Activated CD8-positive, alpha-beta memory T cell treated with anti-CD3 and anti-CD28 coated beads for 1 hour (primary cell): ENCODE results near the gene PPP2R3C.
"Not testable (repeated sequence)": the region's sequence is repeated elsewhere in the genome, so short reads cannot be mapped to it uniquely, and the experiment has no call there.

Experiments
- DNase-seq, 2 donors: peaks; one replicate each; pipeline ENCODE4 v3.0.0-alpha.2; 2020; ENCODE audit warnings: low read depth in 1 of 2; ENCODE audit errors: extremely low read depth in 1 of 2

The PPP2R3C gene

DNA sequence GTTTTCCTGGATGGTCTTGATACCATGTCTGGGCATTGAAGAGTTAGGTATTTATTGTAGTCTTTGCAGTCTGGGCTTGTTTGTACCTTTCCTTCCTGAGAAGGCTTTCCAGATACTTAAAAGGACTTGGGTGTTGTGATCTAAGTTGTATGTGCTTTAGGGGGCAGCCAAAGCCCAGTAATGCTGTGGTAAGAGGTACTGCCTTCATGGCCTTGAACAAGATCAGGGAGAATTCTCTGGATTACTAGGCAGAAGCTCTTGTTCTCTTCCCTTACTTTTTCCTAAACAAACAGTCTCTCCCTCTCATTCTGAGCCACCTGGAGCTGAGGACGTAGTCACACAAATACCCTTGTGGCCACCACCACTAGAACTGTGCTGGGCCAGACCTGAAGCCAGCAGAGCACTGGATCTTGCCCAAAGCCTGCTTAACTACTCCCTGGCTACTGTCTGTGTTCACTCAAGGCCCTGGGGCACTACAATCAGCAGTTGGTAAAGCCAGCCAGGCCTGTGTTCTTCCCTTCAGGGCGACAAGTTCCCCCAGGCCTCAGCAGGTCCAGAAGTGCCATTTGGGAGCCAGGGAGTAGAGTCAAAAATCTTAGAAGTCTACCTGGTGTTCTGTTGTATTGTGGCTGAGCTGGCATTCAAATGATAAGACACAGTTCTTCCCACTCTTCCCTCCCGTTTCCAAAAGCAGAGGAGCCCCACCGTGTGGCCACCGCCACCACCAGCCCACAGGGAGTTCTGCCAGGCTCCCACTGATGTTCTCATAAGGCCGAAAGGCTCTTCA lies 11.9 kb upstream of the PPP2R3C start:
- DNase-seq, result no peak

DNA sequence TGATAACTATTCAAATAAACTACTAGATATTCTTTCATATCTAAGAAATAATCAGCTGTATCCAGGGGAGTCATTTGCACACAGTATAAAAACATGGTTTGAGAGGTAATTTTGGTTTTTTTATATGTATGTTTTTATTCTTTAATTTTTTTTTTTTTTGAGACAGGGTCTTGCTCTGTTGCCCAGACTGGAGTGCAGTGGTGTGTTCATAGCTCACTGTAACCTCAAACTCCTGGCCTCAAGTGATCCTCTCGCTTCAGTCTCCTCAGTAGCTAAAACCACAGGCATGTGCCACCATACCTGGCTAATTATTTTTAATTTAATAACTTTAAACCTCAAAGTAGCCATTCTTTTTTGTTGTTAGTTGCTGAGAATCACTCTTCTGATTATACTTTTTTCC lies 2.3 kb upstream of the PPP2R3C start:
- DNase-seq, result no peak

DNA sequence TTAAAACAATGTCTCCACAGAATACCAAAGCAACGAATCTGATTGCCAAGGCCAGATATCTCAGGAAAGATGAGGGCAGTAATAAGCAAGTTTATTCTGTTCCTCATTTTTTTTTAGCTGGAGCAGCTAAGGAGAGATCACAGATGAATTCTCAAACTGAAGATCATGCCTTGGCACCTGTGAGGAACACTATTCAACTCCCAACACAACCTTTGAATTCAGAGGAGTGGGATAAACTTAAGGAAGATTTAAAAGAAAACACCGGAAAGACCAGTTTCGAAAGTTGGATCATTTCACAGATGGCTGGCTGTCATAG lies 1.6 kb upstream of the PPP2R3C start:
- DNase-seq, result no peak

DNA sequence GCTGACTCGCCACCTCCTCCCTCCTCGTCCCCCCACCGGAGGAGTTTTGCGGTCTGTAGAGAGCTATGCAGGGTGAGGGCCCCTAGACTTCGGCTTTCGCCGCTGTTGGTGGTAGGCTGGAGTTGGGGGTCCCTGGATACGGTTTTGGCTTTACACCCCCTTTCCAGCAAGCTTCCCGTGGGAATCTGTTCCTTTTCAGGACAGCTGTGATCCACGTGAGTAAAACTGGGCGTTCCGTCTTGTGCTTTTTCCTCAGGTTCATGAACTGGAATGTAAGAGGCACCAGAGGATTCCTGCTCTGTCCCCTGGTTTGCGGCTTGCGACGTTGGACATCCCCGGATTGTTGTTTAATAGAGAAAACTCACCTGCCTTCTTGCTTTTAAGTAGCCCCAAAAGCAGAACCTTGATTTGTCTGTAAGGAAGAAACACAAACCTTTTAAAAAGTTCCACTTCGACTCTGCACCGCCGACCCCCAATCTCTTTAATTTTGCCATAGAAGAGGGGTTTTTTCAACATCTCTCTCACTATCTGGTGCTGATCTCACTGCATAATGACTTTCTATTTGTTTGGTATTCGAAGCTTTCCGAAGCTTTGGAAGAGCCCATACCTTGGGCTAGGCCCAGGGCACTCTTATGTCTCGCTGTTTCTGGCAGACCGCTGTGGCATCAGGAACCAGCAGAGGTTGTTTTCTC lies 1.1 kb upstream of the PPP2R3C start:
- no peak for DNase-seq

DNA sequence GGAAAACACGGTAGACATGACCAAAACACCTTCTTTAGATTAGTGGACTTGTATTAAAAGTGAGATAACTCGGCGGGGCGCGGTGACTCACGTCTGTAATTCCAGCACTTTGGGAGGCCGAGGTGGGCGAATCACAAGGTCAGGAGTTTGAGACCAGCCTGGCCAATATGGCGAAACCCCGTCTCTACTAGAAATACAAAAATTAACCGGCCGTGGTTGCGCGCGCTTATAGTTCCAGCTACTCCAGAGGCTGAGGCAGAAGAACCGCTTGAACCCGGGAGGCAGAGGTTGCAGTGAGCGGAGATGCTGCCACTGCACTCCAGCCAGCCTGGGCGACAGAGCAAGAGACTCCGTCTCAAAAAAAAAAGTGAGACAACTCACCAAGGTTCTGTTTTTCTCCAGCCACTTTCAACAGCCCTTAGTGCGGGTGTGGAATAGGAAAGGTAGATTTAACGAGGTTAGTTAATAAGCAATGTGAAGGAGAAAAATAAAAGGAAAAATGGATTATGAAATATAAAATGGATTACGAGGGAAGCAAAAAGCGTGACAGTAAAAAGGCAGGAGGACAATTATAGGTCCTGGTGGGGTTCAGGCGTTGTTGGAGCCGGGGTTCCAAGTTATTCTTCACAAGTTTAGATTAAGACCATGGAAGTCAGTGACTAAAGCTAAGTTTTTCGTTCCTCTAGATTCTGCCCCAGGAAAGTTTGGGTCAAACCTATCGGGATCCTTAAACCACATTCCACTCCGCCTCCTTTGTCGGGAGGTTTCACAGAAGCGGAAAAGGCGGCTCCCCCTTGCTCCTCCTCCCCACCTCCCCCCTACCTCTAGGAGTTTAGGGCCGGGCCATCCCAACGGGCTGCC lies 534 bp downstream of the PPP2R3C start:
- DNase-seq, result no peak

DNA sequence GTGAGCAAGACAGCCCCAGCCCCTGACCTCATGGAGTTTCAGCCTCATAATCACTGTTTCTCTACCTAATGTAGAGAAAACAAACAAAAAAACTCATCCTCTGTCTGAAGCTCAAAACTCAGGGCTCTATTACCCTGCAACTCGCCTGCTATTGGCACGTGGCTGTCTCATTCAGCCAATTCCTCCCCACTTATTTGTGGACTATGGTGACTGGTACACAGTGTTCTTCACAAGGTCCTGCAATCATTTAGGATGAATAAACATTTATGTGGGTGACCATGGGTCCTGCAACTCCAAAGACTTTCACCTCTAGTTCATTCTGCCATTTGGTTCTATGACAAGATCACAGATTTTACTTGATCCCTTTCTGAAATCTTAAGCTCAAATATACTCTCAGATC lies 4.7 kb downstream of the PPP2R3C start:
- no peak for DNase-seq

DNA sequence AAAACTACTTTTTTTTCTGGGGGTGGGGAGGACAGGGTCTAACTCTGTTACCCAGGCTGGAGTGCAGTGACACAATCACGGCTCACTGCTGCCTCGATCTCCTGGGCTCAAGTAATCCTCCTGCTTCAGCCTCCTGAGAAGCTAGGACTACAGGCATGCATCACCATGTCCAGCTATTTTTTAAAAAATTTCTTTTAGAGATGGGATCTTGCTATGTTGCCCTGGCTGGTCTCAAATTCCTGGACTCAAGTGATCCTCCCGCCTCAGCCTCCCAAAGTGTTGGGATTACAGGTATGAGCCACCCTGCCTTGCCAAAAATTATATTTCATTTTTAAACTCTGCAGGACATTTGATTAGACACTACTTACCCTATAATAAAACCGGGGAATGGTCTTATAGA lies 5.5 kb downstream of the PPP2R3C start:
- no peak for DNase-seq

DNA sequence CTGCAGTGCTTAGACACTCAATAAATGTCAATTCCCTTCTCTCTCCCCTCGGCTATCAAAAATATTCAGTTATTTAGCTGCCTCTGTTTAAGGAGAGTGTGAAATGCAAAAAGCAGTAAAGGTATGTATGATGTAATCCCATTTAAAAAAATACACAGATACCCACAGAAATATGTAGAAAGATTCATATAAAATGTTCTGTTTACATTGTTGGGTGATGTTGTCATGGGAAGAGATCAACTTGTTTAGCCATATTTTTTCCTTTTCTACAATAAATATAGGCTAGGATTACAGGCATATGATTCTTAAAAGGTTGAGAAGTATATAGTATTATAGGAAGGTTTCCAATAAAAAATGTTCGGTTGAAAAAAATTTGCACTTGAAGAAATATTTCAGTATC lies 7.8 kb downstream of the PPP2R3C start:
- DNase-seq, result no peak

DNA sequence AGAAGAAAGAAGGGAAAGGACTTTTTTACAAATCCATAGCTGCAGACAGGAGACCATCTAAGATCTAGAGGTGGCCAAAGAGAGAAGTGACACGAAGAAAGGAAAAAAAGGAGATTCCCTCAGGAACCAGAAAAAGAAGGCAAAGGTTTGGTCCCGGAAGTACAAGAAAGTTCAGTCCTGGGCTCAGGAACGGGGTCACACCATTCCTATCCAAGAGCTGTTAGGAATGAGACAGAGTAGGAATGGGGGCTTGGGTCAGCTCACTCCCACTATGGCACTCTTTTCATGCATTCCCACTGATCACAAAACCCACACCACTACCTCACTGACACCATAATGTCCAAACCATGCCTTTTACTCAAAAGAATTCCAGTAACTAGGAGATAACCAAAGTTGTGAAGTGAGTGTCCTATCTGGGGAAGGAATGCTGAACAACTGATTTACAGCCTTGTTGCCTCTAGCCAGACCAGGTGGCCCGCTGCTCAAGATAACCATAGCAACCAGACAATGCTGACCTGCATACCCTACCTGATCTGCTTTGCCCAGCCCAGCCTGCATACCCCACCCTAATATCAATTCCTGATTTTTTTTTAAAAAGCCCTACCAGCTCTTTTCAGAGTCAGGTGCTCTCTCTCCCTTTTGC lies 8.4 kb downstream of the PPP2R3C start:
- DNase-seq, result no peak

DNA sequence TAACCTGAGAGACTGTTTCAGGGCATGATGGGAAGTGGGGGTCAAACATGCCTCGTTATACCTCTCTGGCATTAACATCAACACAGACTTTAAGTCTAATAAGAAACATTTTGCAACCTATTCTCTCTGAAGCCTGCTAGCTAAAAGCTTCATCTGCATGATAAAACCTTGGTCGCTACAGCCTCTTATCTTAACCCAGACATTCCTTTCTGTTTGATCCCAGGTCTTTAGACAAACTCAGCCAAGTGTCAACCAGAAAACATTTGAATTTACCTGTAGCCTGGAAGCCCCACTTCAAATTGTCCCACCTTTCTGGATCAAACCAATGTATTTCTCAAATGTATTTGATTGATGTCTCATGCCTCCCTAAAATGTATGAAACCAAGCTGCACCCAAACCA lies 9.1 kb downstream of the PPP2R3C start:
- no peak for DNase-seq

DNA sequence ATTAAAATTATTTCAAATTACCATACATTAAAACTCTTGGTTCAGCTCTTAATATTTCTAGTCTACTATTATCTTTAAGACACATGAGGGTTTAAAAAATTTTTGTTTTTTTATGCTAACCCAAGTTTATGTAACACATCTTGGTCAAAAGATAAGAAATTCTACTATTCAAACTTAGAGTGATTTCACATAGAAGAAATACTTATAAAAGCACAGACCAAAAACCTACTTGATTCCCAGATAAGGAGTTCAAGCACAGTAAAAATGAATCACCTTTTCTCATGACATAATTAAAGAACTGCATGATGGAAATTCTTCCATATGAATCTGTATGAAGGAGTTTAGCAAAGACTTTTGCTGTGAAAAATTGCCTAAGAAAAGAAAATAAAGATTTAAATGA lies 13.9 kb downstream of the PPP2R3C start:
- DNase-seq, result no peak

DNA sequence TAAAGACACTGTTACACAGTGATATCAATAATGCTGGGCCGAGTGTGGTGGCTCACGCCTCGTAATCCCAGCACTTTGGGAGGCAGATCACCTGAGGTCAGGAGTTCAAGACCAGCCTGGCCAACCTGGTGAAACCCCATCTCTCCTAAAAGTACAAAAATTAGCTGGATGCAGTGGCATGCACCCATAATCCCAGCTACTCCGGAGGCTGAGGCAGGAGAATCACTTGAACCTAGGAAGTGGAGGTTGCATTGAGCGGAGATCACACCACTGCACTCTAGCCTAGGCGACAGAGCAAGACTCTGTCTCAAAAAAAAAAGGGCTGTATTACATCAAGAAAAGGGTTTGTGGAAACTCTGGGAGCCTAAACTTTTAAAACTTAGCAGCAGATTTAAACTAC lies 27.1 kb downstream of the PPP2R3C start:
- DNase-seq, result not testable (repeated sequence)

DNA sequence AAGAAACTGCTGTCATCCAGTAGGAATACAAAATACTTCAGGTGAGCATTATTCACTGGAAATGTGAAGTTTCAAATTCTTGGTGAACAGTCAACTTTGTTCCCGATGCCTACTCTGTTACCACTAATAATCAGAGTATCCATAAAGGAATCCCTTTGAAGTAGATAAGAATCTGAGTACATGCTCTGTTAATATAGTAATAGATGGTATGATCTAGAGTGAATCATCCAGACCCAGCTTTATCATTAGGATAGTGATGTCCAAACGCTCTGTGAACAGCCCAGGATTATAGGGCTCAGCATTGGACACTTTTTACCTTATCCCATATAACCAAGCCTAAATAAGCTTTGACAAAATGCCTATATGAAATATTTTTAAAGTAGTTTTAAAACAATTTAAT lies 33.3 kb downstream of the PPP2R3C start:
- no peak for DNase-seq

DNA sequence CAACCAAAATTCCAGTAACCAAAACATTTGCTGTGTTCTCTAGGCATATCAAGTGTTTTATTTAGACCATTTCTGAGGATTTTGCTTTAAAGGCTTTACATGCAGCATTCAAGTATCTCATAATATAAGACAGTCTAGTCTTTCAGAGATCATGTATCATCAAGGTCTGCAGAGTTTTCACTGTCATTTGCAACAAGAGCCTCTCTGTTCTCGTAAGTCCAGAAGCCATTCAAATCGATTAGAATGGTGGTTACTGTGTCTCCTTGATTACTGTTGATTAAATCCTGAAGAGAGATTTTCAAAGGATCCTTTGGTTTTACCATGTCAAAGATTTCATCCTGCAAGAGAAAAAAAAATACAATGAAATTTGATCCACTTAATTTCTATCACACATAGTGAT lies 36.3 kb downstream of the PPP2R3C start:
- no peak for DNase-seq

DNA sequence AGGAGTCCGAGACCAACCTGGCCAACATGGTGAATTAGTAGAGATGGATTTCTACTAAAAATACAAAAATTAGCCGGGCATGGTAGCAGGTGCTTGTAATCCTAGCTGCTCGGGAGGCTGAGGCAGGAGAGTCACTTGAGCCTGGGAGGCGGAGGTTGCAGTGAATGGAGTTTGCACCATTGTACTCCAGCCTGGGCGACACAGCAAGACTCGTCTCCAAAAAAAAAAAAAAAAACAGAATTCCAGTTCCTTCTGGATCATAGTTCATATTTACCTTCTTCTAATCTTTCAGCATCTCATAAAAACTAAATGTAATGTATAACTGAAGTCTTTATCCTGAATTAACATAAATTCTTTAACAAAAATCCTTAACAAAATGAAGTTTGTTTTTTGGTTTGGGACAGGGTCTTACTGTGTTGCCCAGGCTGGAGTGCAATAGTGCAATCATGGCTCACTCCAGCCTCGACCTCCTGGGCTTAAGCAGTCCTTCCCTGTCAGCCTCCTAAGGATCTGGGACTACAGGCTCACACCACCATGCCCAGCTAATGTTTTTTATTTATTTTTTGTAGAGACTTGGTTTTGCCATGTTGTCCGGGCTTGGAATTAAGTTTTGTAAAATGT lies 38.1 kb downstream of the PPP2R3C start:
- DNase-seq, result no peak

DNA sequence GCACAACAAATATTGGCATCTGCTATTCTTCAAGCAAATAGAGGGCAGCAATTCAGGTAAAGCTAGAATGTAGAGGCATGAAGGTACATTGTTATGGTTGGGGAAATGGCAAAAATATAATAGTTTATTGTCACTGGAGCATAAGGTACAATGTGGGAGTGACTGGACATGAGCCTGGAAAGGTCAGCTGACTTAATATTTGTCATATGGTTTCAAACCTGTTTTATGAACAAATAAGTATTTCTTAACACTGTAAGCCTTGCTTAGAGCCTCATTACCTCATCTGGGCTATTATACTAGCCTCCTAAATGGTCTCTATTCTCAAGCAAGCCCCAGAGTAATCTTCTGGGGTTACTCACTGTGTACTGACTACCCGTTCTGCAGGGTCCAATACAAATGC lies 42.0 kb downstream of the PPP2R3C start:
- no peak for DNase-seq

DNA sequence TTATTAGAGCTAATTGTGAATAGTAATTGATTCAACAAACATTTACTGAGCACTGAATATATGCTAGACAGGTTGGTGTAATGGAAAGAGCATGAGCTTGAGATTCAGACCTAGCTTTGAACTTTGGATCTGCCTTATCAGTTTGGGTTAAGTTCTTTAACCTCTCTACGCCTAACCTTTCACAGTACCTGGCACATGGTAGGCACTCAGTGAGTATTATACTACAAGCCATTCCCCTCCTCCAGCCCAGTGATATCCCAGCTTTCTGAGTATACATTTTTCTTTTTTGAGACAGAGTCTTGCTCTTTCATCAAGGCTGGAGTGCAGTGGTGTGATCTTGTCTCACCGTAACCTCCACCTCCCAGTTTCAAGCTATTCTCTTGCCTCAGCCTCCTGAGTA lies 43.7 kb downstream of the PPP2R3C start:
- DNase-seq, result no peak

DNA sequence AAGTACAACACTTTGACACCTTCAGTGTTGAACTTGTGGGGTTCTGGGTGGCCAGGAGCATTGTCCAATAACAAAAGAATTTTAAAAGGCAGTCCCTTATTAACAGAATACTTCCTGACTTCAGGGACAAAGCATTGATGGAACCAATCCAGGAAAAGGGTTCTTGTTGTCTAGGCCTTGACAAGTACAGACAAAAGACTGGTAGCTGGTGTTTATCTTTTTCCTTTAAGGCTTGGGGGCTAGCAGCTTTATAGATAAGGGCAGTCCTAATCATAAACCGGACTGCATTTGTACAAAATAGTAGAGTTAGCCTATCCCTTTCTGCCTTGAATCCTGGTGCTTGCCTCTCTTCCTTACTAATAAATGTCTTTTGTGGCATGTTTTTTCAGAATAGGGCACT lies 48.3 kb downstream of the PPP2R3C start:
- no peak for DNase-seq

DNA sequence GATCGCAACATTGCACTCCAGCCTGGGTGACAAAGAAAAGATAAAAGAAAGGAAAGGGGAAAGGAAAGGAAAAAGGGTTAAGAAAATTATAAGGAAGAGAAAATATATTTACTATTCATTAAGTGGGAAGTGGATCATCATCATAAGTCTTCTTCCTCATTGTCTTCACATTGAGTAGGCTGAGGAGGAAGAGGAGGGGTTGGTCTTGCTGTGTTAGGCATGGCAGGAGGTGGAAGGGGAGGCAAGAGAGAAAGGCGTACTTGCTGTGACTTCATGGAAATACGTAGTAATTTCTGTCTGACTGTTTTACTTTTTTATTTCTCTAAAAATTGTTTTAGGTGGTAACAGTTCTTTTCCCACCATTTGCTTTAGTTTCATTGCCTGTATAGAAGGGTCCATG lies 49.6 kb downstream of the PPP2R3C start:
- DNase-seq, result no peak

DNA sequence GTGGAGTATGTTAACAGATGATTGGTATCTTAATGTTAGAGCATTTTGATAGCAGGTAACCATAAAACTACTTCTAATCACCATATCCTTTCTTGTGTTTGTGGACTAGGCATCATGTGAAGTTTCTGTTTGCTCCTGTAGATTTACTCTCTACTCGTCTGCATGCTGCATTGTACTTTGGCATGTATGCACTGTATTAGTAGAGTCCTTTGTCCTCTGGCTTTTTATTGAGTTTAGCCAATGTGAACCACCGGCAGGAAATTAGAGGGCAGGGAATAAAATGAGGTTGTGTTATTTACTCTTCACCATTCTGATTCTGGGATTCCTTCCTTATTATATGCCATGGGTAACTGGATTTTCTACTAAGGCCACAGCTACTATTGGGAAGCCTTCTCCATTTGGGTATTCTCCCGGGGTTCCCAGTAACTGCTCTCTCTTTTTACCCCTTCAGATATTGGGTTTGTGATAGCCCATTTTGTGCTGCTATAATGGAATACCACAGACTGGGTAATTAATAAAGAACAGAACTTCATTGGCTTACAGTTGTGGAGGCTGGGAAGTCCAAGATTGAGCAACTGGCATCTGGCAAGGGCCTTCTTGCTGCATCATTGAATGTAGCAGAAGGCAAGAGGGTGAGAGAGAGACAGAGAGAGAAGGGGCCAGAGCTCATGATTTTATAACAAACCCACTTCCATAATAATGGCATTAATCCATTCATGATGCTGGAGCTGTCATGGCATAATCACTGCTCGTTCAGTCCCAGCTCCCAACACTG lies 53.4 kb downstream of the PPP2R3C start:
- no peak for DNase-seq
